HG02840 (cell line): ENCODE results near the gene MATN1.

Experiments used
- ATAC-seq: cut with Tn5 transposase; IDR thresholded peaks from one replicate; pipeline ENCODE4 v1.9.1; 2021; ENCODE audit warnings: mild to moderate bottlenecking, moderate library complexity, moderate number of reproducible peaks; ENCODE audit not compliant: unreplicated experiment, low FRiP score

The MATN1 gene

DNA sequence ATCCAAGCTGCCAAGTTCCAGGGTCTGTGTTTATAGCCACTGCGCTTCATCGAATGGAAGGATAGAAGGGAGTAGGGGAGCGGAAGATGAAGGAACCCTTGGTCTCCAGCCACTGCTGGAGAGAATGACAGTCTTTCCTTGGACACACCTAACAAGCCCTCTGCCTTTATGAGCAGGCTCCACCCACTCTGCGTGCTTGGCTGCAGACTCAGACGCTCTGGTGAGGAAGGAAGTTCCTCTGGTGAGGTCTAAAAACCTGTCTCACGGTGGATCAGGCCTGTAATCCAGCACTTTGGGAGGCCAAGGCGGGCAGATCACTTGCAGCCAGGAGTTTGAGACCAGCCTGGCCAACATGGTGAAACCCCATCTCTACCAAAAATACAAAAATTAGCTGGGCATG lies 55.4 kb downstream of the MATN1 start:
- no peak for ATAC-seq

GRCh38 chr1:30666756-30667273 lies 56.6 kb downstream of the MATN1 start:
- no peak for ATAC-seq

- no peak for ATAC-seq
Measured at GRCh38 chr1:30665216-30666010, 58.0 kb downstream of the MATN1 start.

- no peak for ATAC-seq
Measured at GRCh38 chr1:30664103-30664755, 59.2 kb downstream of the MATN1 start.

- ATAC-seq: no peak
Measured at GRCh38 chr1:30663596-30664091, 59.7 kb downstream of the MATN1 start.

- ATAC-seq: no peak
Measured at GRCh38 chr1:30662291-30662840, 61.0 kb downstream of the MATN1 start.

GRCh38 chr1:30661311-30661710 lies 62.1 kb downstream of the MATN1 start:
- ATAC-seq: no peak
